WTC11 (cell line): ENCODE data around the gene ANO10.

Experiments used
- ATF6 ChIP-seq: sonication (generic); formaldehyde crosslinking; IDR thresholded peaks from 2 replicates; pipeline ENCODE4 v1.8.1; 2023; ENCODE audit warnings: mild to moderate bottlenecking, missing genetic modification reagents
- CTCF ChIP-seq: fragments of 200-600 bp; IDR thresholded peaks from 2 replicates; pipeline ENCODE4 v1.8.0; 2022; ENCODE audit warnings: antibody characterized with exemption
- E2F4 ChIP-seq: sonication (generic); formaldehyde crosslinking; IDR thresholded peaks from 2 replicates; pipeline ENCODE4 v1.8.1; 2022; ENCODE audit warnings: low read depth, mild to moderate bottlenecking, moderate library complexity, missing genetic modification reagents, borderline replicate concordance
- E2F5 ChIP-seq: sonication (generic); formaldehyde crosslinking; IDR thresholded peaks from 2 replicates; pipeline ENCODE4 v1.8.1; 2022; ENCODE audit warnings: mild to moderate bottlenecking, moderate library complexity, missing genetic modification reagents
- FOXJ3 ChIP-seq: sonication (generic); formaldehyde crosslinking; IDR thresholded peaks from 2 replicates; pipeline ENCODE4 v1.9.0; 2021; ENCODE audit warnings: missing genetic modification reagents, mild to moderate bottlenecking, borderline replicate concordance
- IRF2 ChIP-seq: sonication (generic); formaldehyde crosslinking; IDR thresholded peaks from 2 replicates; pipeline ENCODE4 v1.8.0; 2022; ENCODE audit warnings: low read depth, missing genetic modification reagents, borderline replicate concordance
- JAZF1 ChIP-seq: fragments of 250-450 bp; sonication (Bioruptor Pico); IDR thresholded peaks from 2 replicates; pipeline ENCODE4 v1.9.0; 2021; ENCODE audit warnings: moderate library complexity, mild to moderate bottlenecking, inconsistent platforms
- JUN ChIP-seq: sonication (generic); formaldehyde crosslinking; IDR thresholded peaks from 2 replicates; pipeline ENCODE4 v1.8.0; 2023; ENCODE audit warnings: mild to moderate bottlenecking, missing genetic modification reagents
- NFYB ChIP-seq: sonication (generic); formaldehyde crosslinking; conservative IDR thresholded peaks from 2 replicates; pipeline ENCODE4 v1.8.0; 2022; ENCODE audit warnings: low read depth, missing genetic modification reagents
- STAT6 ChIP-seq: sonication (generic); formaldehyde crosslinking; conservative IDR thresholded peaks from 2 replicates; pipeline ENCODE4 v1.8.1; 2023; ENCODE audit warnings: mild to moderate bottlenecking, low read depth, missing genetic modification reagents, moderate library complexity
- TCF7 ChIP-seq: sonication (generic); formaldehyde crosslinking; IDR thresholded peaks from 2 replicates; pipeline ENCODE4 v1.8.0; 2022; ENCODE audit warnings: mild to moderate bottlenecking, low read depth, missing genetic modification reagents, moderate library complexity
- ZNF232 ChIP-seq: sonication (generic); formaldehyde crosslinking; IDR thresholded peaks from 2 replicates; pipeline ENCODE4 v1.8.0; 2022; ENCODE audit warnings: mild to moderate bottlenecking, missing genetic modification reagents
- ZNF317 ChIP-seq: sonication (generic); formaldehyde crosslinking; IDR thresholded peaks from 2 replicates; pipeline ENCODE4 v1.8.1; 2023; ENCODE audit warnings: low read depth, mild to moderate bottlenecking, moderate library complexity, missing genetic modification reagents, borderline replicate concordance

- TF ChIP-seq CTCF (no peak), JUN (CRISPR knock-in tag) (no peak), ATF6 (CRISPR knock-in tag) (no peak), STAT6 (CRISPR knock-in tag) (no peak), E2F4 (no peak), JAZF1 (CRISPR knock-in tag) (no peak), TCF7 (CRISPR knock-in tag) (no peak), IRF2 (CRISPR knock-in tag) (no peak), ZNF317 (no peak), E2F5 (no peak), NFYB (CRISPR knock-in tag) (no peak), FOXJ3 (CRISPR knock-in tag) (no peak), ZNF232 (CRISPR knock-in tag) (no peak)
These were observed 248.8 kb downstream of the ANO10 start for GRCh38 chr3:43372809-43373559.
